Caco-2 (cell line): ENCODE measurements around the gene IGSF22. TPM values are rescaled to one million over a fixed set of nuclear protein-coding genes. Genes with fewer than 3 reads are reported as not detected.

Experiments used
- BruUV-seq: library from RNA; stranded (reverse); fragments of 400-500 nt; replicated peaks from 2 replicates; lab custom pipeline; 2021; lab: Mats Ljungman, UMichigan
- CTCF ChIA-PET: fragments of 300-600 bp; sonication (Branson Sonifier 250); formaldehyde crosslinking; loops from one replicate; lab custom pipeline; 2022; ENCODE audit warnings: antibody characterized with exemption; lab: Charles Lee
- POLR2A ChIA-PET: fragments of 300-600 bp; sonication (Branson Sonifier 250); formaldehyde crosslinking; loops from one replicate; lab custom pipeline; 2022; ENCODE audit warnings: antibody characterized with exemption; lab: Charles Lee
- DNase-seq, 2 experiments: peaks; one replicate each; pipeline versions ENCODE4 v3.0.0 to v3.0.0-alpha.2; 2020 to 2022
- H3K27me3 ChIP-seq: replicated peaks from 2 replicates; pipeline ENCODE4 v1.6.0; 2011; ENCODE audit warnings: low read length; ENCODE audit not compliant: control insufficient read depth, insufficient read depth
- H3K36me3 ChIP-seq: 2 replicates; pipeline ENCODE4 v1.5.1; 2011; ENCODE audit warnings: low read length; ENCODE audit not compliant: control insufficient read depth, insufficient read depth
- H3K4me1 ChIP-seq: fragments of 250-450 bp; sonication (Bioruptor Pico); 2 replicates; pipeline ENCODE4 v1.5.1; 2020; ENCODE audit warnings: mild to moderate bottlenecking
- H3K4me3 ChIP-seq: 2 replicates; pipeline ENCODE4 v1.5.1; 2011; ENCODE audit warnings: low read depth, mild to moderate bottlenecking, control low read depth, low read length
- H3K9me3 ChIP-seq: fragments of 250-450 bp; sonication (Bioruptor Pico); 2 replicates; pipeline ENCODE4 v1.5.1; 2020; ENCODE audit warnings: mild to moderate bottlenecking, moderate library complexity
- H3K27ac Mint-ChIP-seq: one replicate; pipeline ENCODE4 v1.8.0; 2022; ENCODE audit warnings: mixed read lengths; ENCODE audit not compliant: unreplicated experiment
- H3K27me3 Mint-ChIP-seq: one replicate; pipeline ENCODE4 v1.8.0; 2022; ENCODE audit warnings: mixed read lengths; ENCODE audit not compliant: insufficient read depth, unreplicated experiment
- H3K36me3 Mint-ChIP-seq: one replicate; pipeline ENCODE4 v1.8.0; 2022; ENCODE audit warnings: mild to moderate bottlenecking, mixed read lengths; ENCODE audit not compliant: insufficient read depth, unreplicated experiment
- H3K4me1 Mint-ChIP-seq: one replicate; pipeline ENCODE4 v1.8.0; 2022; ENCODE audit warnings: low read depth, mixed read lengths; ENCODE audit not compliant: unreplicated experiment
- H3K4me3 Mint-ChIP-seq: one replicate; pipeline ENCODE4 v1.8.0; 2022; ENCODE audit warnings: mild to moderate bottlenecking, moderate library complexity, mixed read lengths; ENCODE audit not compliant: unreplicated experiment
- H3K9me3 Mint-ChIP-seq: one replicate; pipeline ENCODE4 v1.8.0; 2022; ENCODE audit warnings: mixed read lengths; ENCODE audit not compliant: unreplicated experiment
- CTCF ChIP-seq, 2 experiments: fragments of 200-600 bp in 1 of 2; IDR thresholded peaks; 1 replicate in 1 of 2; 2 replicates in 1 of 2; pipeline versions ENCODE4 v1.5.1 to v1.8.0; 2011 to 2022; ENCODE audit warnings: antibody characterized with exemption in 1 of 2, control low read depth in 1 of 2, inconsistent platforms in 1 of 2, low read depth in 1 of 2, low read length in 1 of 2, mild to moderate bottlenecking in 1 of 2, moderate library complexity in 1 of 2; ENCODE audit not compliant: insufficient read depth in 1 of 2, severe bottlenecking in 1 of 2, unreplicated experiment in 1 of 2
- intact Hi-C: fragments of 100-400 bp; cut with micrococcal nuclease; formaldehyde crosslinking; loops from one replicate; pipeline ENCODE4 v1.10.0; 2022; ENCODE audit not compliant: unreplicated experiment
- total RNA-seq: library from RNA; stranded (reverse); gene quantifications from 2 replicates; pipeline ENCODE4 v1.2.3, GENCODE V29; 2022

Gene IGSF22
- total RNA-seq, 1 experiment from 2014 or later, result not detected

GRCh38 chr11:18701614-18702216, 24.3 kb downstream of the IGSF22 start:
- Mint-ChIP-seq H3K27ac (no peak overlapping the region), H3K4me3 (no peak overlapping the region), H3K4me1 (peaks cover 20% of the 10 kb centered on the region), H3K36me3 (peaks cover 4% of the 10 kb centered on the region), H3K9me3 (no peaks in the 10 kb centered on the region), H3K27me3 (peaks cover 29% of the 10 kb centered on the region)
- no peak for TF ChIP-seq CTCF (IDR thresholded peaks at IDR 0.05; ENCODE audit: insufficient read depth in 1 of 2, low read depth in 1 of 2, low read length in 1 of 2, severe bottlenecking in 1 of 2, unreplicated experiment in 1 of 2)
- DNase-seq, result no peak
- peaks cover 1% of the 10 kb centered on the region for H3K27me3 ChIP-seq
- peaks cover 4% of the 10 kb centered on the region for H3K4me1 ChIP-seq
- no TSS peak for BruUV-seq
- H3K4me3 ChIP-seq, result no peak overlapping the region
- no peaks in the 10 kb centered on the region for H3K36me3 ChIP-seq
- POLR2A ChIA-PET, result no interaction called here
- no peaks in the 10 kb centered on the region for H3K9me3 ChIP-seq
- intact Hi-C loops, result no loop called here
- CTCF ChIA-PET, result no interaction called here

- Mint-ChIP-seq H3K36me3 (peaks cover 4% of the 10 kb centered on the region), H3K4me3 (no peak overlapping the region), H3K4me1 (peaks cover 15% of the 10 kb centered on the region), H3K9me3 (no peaks in the 10 kb centered on the region), H3K27ac (no peak overlapping the region), H3K27me3 (peaks cover 24% of the 10 kb centered on the region)
- no peaks in the 10 kb centered on the region for H3K9me3 ChIP-seq
- intact Hi-C loops, result no loop called here
- no peak overlapping the region for H3K4me3 ChIP-seq
- BruUV-seq, result no TSS peak
- no peak for TF ChIP-seq CTCF (IDR thresholded peaks at IDR 0.05; ENCODE audit: insufficient read depth in 1 of 2, low read depth in 1 of 2, low read length in 1 of 2, severe bottlenecking in 1 of 2, unreplicated experiment in 1 of 2)
- POLR2A ChIA-PET, result no interaction called here
- CTCF ChIA-PET, result no interaction called here
- H3K27me3 ChIP-seq, result peaks cover 1% of the 10 kb centered on the region
- peaks cover 4% of the 10 kb centered on the region for H3K4me1 ChIP-seq
- no peaks in the 10 kb centered on the region for H3K36me3 ChIP-seq
- DNase-seq, result no peak
These were observed 25.1 kb downstream of the IGSF22 start for GRCh38 chr11:18700872-18701271.

- Mint-ChIP-seq H3K4me1 (peaks cover 14% of the 10 kb centered on the region), H3K9me3 (no peaks in the 10 kb centered on the region), H3K27ac (no peak overlapping the region), H3K36me3 (peaks cover 4% of the 10 kb centered on the region), H3K4me3 (peak overlapping the region; percentile 68), H3K27me3 (peaks cover 24% of the 10 kb centered on the region)
- Histone ChIP-seq H3K36me3 (no peaks in the 10 kb centered on the region), H3K9me3 (no peaks in the 10 kb centered on the region), H3K27me3 (peaks cover 1% of the 10 kb centered on the region), H3K4me1 (peaks cover 4% of the 10 kb centered on the region), H3K4me3 (no peak overlapping the region)
- POLR2A ChIA-PET, result no interaction called here
- DNase-seq, result no peak
- no peak for TF ChIP-seq CTCF (IDR thresholded peaks at IDR 0.05; ENCODE audit: insufficient read depth in 1 of 2, low read depth in 1 of 2, low read length in 1 of 2, severe bottlenecking in 1 of 2, unreplicated experiment in 1 of 2)
- intact Hi-C loops, result no loop called here
- CTCF ChIA-PET, result no interaction called here
- BruUV-seq, result no TSS peak
These were observed 25.6 kb downstream of the IGSF22 start for GRCh38 chr11:18700375-18700774.
